Measurements from ENCODE around the gene ZFAND3. TPM values are rescaled to one million over a fixed set of nuclear protein-coding genes. Genes with fewer than 3 reads are reported as not detected.
A peak's percentile ranks its signal among the peaks of the same experiment; 100 is the strongest.

Gene ZFAND3, protein sequence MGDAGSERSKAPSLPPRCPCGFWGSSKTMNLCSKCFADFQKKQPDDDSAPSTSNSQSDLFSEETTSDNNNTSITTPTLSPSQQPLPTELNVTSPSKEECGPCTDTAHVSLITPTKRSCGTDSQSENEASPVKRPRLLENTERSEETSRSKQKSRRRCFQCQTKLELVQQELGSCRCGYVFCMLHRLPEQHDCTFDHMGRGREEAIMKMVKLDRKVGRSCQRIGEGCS
- total RNA-seq (10 to 100 TPM; 65.9 TPM), polyA plus RNA-seq (ENCODE audit: insufficient read length in 6 of 6) (100 to 1,000 TPM; 105 to 125 (median 120) TPM)
- long read RNA-seq, donor 1, transcript ZFAND3-201 (6 exons, 3,366 nt) = major isoform, 22 of 43 reads
- long read RNA-seq, donor 1, partial matches to known transcripts = 21 of 43 reads
- long read RNA-seq, donor 1, other reads (novel, unspliced or antisense) = 0 of 43 reads
- long read RNA-seq, donor 2, transcript ZFAND3-201 (6 exons, 3,366 nt) = major isoform, 14 of 47 reads
- long read RNA-seq, donor 2, partial matches to known transcripts = 25 of 47 reads
- long read RNA-seq, donor 2, other reads (novel, unspliced or antisense) = 6 of 47 reads
- long read RNA-seq, donor 3, transcript ZFAND3-201 (6 exons, 3,366 nt) = major isoform, 14 of 14 reads
- long read RNA-seq, donor 3, partial matches to known transcripts = 0 of 14 reads
- long read RNA-seq, donor 3, other reads (novel, unspliced or antisense) = 0 of 14 reads
- long read RNA-seq, donor 4, partial matches to known transcripts = 0 of 3 reads
- long read RNA-seq, donor 4, other reads (novel, unspliced or antisense) = 3 of 3 reads
- long read RNA-seq, donor 5, transcript ZFAND3-201 (6 exons, 3,366 nt) = major isoform, 15 of 37 reads
- long read RNA-seq, donor 5, partial matches to known transcripts = 21 of 37 reads
- long read RNA-seq, donor 5, other reads (novel, unspliced or antisense) = 0 of 37 reads
- long read RNA-seq, donor 6, transcript ZFAND3-201 (6 exons, 3,366 nt) = major isoform, 13 of 18 reads
- long read RNA-seq, donor 6, partial matches to known transcripts = 5 of 18 reads
- long read RNA-seq, donor 6, other reads (novel, unspliced or antisense) = 0 of 18 reads
- long read RNA-seq, donor 7, transcript ZFAND3-201 (6 exons, 3,366 nt) = major isoform, 12 of 13 reads
- long read RNA-seq, donor 7, partial matches to known transcripts = 0 of 13 reads
- long read RNA-seq, donor 7, other reads (novel, unspliced or antisense) = 0 of 13 reads
- long read RNA-seq, donor 8, transcript ZFAND3-201 (6 exons, 3,366 nt) = major isoform, 15 of 23 reads
- long read RNA-seq, donor 8, partial matches to known transcripts = 7 of 23 reads
- long read RNA-seq, donor 8, other reads (novel, unspliced or antisense) = 0 of 23 reads
- long read RNA-seq, donor 9 = 0 reads
- long read RNA-seq, donor 10, partial matches to known transcripts = 0 of 2 reads
- long read RNA-seq, donor 10, other reads (novel, unspliced or antisense) = 2 of 2 reads
- long read RNA-seq, donor 11, transcript ZFAND3-201 (6 exons, 3,366 nt) = major isoform, 21 of 135 reads
- long read RNA-seq, donor 11, partial matches to known transcripts = 113 of 135 reads
- long read RNA-seq, donor 11, other reads (novel, unspliced or antisense) = 0 of 135 reads
- long read RNA-seq, donor 12, transcript ZFAND3-201 (6 exons, 3,366 nt) = major isoform, 10 of 10 reads
- long read RNA-seq, donor 12, partial matches to known transcripts = 0 of 10 reads
- long read RNA-seq, donor 12, other reads (novel, unspliced or antisense) = 0 of 10 reads

DNA sequence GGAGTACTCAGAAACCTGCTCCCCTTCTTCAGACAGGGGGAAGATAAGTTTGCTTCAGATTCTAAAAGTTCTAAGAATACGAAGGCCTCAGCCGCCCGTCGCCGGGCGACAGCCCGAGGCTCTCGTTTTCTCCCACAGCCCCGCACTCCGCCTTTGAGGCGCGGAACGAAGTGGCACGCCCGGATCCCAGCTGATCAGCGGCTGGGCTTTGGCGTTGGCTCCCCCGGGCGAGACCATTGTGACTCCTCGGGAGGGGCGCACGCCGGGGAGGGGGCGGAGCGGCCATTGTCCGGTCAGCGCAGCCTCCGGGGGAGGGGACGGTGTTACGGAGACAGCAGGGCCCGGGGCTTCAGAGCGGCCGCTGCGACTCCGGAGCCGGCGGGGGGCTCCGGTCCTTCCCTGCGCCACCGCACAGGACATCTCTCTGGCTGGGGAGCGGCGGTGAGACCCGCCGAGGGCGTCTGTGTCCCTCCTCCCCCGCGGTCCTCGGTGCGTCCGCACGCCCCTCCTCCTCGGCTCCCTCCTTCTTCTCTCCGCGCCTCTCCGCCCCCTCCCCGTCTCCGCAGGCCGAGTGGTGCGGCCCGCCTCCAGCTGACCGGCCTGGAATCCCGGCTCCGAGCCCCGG is at the start of gene ZFAND3:
Gene ZFAND3, plus strand, starts transcription at position 551 of the 625 bp plus-strand sequence. CDS start 219 bp downstream, outside the sequence.
- Histone ChIP-seq H3K4me1 (peaks cover 35 to 48% of the 10 kb centered on the region in 2 donors), H3K36me3 (no peaks in the 10 kb centered on the region), H3K27ac (peak within 1 kb of the TSS; percentile 97 to 99), H3K9me3 (no peaks in the 10 kb centered on the region), H3K27me3 (no peaks in the 10 kb centered on the region), H3K4me3 (peak within 1 kb of the TSS; percentile 82 to 85)
- intact Hi-C loops (cut with DNase I) = no loop called here
- DNase-seq (peak; percentile 97 to 99 (median 98)), ATAC-seq (peak; percentile 96)
- TF ChIP-seq, protein P1, sequence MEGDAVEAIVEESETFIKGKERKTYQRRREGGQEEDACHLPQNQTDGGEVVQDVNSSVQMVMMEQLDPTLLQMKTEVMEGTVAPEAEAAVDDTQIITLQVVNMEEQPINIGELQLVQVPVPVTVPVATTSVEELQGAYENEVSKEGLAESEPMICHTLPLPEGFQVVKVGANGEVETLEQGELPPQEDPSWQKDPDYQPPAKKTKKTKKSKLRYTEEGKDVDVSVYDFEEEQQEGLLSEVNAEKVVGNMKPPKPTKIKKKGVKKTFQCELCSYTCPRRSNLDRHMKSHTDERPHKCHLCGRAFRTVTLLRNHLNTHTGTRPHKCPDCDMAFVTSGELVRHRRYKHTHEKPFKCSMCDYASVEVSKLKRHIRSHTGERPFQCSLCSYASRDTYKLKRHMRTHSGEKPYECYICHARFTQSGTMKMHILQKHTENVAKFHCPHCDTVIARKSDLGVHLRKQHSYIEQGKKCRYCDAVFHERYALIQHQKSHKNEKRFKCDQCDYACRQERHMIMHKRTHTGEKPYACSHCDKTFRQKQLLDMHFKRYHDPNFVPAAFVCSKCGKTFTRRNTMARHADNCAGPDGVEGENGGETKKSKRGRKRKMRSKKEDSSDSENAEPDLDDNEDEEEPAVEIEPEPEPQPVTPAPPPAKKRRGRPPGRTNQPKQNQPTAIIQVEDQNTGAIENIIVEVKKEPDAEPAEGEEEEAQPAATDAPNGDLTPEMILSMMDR (IDR thresholded peaks at IDR 0.05) = no peak

DNA sequence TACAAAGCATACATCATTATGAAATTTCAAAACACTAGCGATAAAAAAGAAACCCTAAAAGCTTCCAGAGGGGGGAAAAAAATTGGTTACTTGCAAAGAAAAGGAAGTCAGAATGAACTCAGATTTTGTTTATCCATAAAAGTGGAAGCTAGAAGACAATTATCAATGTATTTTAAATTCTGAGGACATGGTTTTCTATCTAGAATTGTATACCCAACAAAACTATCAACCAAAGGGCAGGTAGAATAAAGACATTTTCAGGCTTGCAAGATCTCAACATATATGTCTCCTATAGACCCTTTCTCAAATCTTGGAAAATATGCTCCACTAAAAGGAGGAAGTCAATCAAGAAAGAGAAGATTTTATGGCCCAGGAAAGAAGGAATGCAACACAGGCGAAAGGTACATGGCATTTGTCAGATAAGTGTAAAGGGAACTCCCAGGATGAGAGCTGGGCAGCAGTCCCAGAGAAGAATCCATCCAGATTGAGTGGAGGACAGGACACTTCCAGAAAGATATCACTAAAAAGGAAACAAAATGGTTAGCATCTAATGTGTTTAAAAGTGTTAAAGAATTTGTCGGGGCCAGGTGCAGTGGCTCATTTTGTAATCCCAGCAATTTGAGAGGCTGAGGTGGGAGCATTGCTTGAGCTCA is 45.4 kb upstream of the ZFAND3 start:
- Histone ChIP-seq H3K27ac (no peak overlapping the region), H3K36me3 (no peaks in the 10 kb centered on the region), H3K4me3 (no peak overlapping the region), H3K9me3 (no peaks in the 10 kb centered on the region), H3K27me3 (no peaks in the 10 kb centered on the region), H3K4me1 (no peaks in the 10 kb centered on the region)
- ATAC-seq (no peak), DNase-seq (no peak)
- TF ChIP-seq, protein P1 (IDR thresholded peaks at IDR 0.05) = no peak
- intact Hi-C loops (cut with DNase I) = no loop called here

DNA sequence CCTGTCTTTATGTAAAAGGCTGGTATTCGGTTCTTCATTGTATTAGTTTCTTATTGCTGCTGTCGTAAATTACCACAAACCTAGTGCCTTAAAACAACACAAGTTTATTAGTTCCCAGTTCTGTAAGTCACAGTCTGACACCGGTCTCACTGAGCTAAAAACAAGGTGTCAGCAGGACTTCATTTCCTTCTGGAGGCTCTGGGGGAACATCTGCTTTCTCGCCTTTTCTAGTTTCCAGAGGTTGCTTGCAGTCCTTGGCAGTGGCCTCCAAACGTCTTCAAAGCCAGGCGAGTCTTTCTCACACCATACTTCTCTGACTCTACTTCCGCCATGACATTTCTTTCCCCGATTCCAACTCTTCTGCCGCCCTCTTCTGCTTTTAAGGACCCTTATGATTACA is 43.0 kb upstream of the ZFAND3 start:
- H3K9me3 ChIP-seq = no peaks in the 10 kb centered on the region
- no peak overlapping the region for H3K4me3 ChIP-seq
- DNase-seq (no peak), ATAC-seq (no peak)
- H3K36me3 ChIP-seq = no peaks in the 10 kb centered on the region
- no peak overlapping the region for H3K27ac ChIP-seq
- H3K27me3 ChIP-seq = no peaks in the 10 kb centered on the region
- intact Hi-C loops (cut with DNase I) = no loop called here
- TF ChIP-seq, protein P1 (IDR thresholded peaks at IDR 0.05) = no peak
- no peaks in the 10 kb centered on the region for H3K4me1 ChIP-seq

DNA sequence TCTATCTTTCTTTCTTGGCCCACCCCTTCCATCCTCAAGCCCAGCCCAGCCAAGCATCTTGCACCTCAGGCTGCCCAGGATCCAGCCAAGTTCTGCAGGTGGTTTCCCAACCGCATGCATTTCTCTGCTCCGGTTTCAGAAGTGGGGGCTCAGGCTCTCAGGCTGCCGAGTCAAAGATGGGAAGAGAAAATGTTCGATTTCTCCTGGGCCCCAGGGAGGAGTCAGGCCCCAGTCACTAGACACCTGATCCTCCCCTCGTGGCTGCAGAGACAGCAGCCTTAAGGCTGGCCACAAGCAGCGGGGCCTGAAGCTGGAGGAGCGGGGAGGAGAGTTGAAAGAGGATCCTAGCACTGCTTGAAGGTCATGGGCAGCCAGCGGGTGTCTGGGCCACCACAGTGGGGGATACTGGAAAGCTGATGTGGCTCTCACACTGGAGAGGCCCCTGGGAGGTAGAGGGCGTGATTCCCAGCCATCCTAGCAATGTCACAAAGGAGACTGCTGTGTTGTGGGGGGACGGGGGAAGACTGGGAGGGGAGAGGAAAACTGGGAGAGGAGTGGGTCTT is 42.2 kb upstream of the ZFAND3 start:
- no peaks in the 10 kb centered on the region for H3K4me1 ChIP-seq
- TF ChIP-seq, protein P1 (IDR thresholded peaks at IDR 0.05) = no peak
- H3K4me3 ChIP-seq = no peak overlapping the region
- intact Hi-C loops (cut with DNase I) = no loop called here
- H3K27me3 ChIP-seq = peaks cover 0 to 4% of the 10 kb centered on the region in 2 donors
- no peaks in the 10 kb centered on the region for H3K36me3 ChIP-seq
- no peaks in the 10 kb centered on the region for H3K9me3 ChIP-seq
- DNase-seq (no peak), ATAC-seq (no peak)
- H3K27ac ChIP-seq = no peak overlapping the region
